IPS-11a (cell line): ENCODE measurements around the gene C4BPA.

Experiments used
- H3K4me3 ChIP-seq: one replicate; pipeline ENCODE4 v1.5.1; 2013; ENCODE audit warnings: low read depth, low read length, control low read depth

Gene C4BPA

DNA sequence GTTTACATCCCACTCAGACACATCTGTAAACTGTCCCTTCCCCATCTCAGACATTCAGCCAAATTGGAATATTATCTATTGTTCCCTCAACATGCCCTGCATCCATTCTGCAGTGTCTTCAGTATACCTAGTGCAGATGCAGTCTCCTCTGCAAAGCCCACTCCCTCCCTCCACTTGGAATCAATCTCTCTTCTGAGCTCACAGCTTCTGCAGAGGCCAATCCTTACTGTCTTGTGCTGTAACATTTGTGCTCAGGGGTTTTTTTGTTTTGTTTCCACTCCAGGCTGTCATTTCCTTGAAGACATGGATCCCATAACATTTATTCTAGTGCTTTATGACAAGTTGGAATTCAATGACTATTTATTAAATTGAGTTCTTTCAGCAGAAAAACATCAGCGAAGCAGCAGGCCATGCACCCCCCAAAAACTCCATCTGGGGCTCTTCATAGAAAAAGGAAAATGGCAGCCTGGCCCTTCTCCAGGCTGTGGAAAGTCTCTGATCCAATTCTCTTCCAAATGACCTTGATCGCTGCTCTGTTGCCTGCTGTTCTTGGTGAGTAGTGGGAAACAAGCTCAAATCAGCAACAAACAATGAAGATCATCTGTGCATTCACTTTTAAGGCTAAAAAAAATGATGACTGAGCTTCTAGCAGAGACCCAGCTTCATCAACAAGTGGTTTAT lies 8.7 kb downstream of the C4BPA start:
- H3K4me3 ChIP-seq = no peak overlapping the region

DNA sequence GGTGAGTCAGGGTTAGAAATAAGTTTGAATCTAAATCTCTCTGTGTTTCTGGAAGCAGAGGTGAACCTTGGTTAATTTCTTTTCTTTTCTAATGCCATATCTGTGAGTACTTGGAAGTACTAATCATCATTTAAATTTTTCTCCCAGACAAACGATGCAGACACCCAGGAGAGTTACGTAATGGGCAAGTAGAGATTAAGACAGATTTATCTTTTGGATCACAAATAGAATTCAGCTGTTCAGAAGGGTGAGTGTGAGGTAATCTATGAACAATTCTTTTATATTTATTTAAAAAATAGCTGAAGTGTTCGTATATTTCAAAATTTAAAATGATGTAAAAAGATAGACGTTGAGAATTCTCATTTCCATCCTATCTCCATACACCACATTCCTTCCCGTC lies 11.2 kb downstream of the C4BPA start:
- no peak overlapping the region for H3K4me3 ChIP-seq

DNA sequence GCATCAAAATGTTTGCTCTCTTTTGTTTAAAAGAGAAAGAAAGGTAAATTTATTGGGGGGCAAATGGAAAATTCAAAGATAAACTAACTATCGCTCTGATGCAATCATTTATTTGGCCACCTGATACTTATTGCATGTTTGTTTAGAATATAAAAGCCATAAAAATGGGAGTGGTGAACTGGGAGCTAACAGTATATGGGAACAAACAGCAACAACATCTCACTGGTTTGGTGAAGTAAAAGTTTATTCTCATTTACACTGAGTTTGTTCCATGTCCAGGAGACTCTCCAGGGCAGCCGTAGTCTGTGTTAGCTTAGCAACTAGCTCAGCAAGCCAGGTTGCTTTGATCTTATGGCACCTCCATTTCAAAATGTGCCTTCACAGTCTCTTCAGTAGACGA lies 20.4 kb downstream of the C4BPA start:
- no peak overlapping the region for H3K4me3 ChIP-seq

DNA sequence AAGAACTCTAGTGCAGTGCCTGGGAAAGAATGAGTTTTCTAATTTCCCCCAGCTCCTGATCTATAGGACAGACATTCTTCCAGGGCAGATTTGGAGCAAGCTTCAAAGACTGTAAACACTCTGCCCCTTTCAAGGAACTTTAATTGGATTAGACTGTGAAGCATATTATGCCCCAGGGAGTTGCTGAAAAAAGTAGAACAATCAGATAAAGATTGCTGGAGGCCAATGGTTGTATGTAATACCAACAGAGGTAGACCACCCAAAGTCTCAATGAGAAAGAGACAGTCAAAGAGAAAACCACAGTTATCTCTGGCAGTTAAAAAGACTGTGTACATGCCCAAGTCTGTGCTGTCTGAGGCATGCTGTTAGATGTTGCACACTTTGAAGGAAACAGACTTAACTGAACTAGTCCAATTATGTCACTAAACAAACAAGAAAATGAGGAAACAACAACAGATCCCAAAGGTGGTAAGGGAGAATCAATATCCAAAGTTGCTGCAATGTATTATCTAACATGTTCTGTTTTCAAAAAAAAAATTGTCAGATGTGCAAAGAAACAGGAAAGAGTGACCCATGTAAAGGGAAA lies 24.4 kb downstream of the C4BPA start:
- no peak overlapping the region for H3K4me3 ChIP-seq

DNA sequence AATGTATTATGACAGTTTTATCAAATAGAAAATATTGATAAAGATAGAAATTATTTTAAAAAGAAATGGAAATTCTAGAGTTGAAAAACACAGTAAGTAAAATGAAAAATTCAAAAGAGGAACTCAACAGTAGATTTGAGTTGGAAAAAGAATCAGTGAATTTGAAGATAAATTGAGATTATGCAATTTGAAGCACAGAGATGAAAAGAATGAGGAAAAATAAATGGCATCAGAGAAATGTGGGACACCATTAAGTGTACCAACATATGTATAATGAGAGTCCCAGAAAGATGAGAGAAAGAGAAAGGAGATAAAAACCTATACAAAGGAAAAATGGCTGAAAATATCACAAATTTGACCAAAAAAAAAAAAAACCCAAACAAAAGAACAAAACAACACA lies 25.0 kb downstream of the C4BPA start:
- no peak overlapping the region for H3K4me3 ChIP-seq

DNA sequence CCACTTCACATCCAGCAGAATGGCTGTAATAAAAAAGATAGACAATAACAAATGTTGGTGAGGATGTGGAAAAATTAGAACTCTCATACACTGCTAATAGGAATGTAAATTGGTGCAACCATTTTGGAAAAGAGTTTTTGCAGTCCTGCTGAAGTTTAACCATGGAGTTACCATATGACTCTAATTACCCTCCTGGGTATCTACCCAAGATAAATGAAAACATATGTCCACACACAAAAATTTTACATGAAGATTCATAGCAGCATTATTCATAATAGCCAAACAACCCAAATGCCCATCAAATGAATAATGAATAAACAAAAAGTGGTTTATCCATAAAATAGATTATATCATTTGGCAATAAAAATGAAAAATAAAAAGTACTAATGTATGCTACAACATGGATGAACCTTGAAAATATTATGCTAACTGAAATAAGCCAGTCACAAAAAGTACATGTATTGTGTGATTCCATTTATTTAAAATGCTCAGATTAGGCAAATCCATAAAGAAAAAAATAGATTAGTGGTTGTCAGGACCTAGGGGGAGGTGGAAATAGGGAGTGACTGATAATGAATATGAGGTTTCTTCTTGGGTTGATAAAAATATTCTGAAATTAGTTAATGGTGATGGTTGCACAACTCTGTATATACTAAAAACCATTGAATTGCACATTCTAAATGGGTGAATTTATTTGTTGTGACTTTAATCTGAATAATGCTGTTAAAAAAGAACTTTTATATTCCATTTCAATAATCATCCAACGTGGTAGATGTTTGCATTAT lies 26.4 kb downstream of the C4BPA start:
- no peak overlapping the region for H3K4me3 ChIP-seq

DNA sequence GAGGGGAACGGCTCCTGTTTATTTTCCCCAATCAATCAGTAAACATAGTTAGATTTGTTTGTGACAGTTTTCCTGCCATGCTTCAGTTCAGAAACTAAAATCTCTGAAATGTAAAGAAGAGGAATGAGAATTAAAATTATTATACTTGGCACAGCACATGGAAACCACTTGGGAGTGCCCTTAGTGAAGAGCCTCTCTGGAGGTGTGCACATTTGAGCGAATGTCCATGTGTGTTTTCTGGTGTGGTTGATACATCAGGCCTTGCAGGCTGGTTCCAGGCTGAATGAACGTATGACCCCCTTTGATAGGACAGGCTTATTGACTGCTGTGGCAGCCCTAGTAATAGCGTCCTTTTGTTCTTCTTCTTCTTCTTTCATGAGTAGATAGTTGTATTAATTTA lies 27.1 kb downstream of the C4BPA start:
- H3K4me3 ChIP-seq = no peak overlapping the region

DNA sequence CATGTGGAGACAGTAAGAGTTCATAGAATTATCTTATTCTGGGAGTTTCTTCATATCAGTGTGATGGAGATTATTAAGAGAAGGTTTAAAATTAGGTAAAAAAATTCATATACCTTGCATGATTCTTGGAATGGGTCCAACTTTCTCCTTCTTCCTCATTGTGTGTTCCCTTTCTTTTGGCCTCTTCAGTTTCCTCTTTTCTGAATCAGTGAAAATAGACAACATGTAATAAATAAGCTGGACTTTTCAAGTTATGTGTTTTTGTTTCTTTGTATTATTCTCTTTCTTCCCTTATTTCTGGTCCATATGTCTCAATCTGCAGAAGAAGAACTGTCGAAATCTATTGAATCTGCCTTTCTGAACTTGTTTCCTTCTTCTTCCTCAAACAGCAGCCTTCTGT lies 30.5 kb downstream of the C4BPA start:
- no peak overlapping the region for H3K4me3 ChIP-seq

DNA sequence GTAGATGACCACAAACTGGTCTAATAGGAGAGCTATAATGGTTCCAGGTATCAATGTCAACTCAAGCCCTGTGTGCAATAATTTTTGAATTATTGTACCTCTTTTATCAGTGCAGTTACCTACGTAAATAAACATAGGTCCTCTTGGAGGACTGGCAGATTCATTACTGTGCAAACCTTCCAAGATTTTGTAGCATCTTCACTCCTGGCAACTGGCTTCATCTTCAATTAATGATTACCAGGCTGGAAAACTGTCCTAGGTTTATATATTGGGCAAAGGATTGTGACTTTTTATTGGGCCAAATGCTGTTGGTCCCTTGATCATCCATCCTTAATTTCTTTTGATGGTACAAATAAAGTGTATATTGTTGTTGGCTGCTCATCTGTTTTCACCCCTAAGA lies 35.6 kb downstream of the C4BPA start:
- H3K4me3 ChIP-seq = no peak overlapping the region

DNA sequence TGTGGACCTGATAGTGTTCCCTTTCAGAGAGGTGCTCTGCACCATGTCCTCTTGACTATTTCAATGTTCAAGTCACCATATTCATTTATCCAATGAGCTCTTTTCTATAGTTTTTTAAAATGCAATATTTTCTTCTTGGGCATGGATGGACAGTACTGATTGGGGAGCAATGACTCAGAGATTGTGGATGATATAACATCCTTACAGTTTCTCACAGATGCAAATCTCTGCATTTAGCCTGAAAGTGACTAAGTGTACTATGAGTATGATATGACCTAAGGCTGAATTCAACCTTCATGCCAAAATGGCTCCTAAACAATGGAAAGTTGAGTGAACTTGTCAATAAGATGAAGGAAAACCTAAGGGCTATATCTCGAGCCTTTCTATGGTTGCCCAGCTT lies 36.5 kb downstream of the C4BPA start:
- no peak overlapping the region for H3K4me3 ChIP-seq

DNA sequence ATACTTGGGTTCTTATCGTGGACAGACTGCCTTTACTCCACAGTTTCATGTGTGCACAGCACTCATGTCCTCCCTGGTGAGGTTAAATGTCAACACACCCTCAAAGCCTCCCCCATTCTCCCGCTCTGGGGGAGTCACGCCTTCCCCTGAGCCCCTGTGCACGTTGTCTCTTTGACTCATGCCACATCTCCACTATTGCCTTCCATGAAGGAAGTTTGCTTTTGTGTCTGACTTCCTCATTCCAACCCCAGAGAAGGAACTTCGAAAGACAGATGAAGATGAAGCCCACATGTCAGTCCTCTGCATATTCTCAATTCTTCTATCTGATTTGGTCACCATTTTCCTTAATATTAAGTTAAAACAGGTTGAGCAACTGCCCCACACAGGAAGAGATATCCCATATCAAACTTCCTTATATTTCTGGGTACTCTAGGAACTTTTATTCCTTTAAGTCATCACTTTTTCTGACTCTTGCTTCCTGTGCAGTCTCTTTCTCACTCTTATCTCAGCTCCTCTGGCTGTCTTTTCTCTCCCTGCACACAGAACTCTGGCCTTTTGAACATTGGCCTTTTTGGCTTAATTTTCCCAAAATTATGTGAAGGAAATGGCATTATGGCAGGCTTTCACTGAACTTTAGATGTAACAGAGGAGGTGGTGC lies 41.5 kb downstream of the C4BPA start:
- H3K4me3 ChIP-seq = no peak overlapping the region

DNA sequence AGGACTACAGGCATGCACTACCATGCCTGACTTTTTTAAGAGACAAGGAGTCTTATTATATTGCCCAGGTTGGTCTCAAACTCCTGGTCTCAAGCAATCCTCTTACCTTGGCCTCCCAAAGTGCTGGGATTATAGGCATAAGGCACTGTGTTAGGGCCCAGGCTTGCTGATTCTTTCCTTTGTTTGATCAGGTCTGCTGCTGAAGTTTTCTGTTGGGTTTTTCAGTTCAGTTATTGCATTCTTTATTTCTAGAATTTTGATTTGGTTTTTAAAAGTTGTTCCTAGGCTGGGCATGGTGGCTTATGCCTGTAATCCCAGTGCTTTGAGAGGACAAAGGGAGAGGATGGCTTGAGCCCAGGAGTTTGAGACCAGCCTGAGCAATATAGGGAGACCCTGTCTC lies 47.9 kb downstream of the C4BPA start:
- H3K4me3 ChIP-seq = no peak overlapping the region

DNA sequence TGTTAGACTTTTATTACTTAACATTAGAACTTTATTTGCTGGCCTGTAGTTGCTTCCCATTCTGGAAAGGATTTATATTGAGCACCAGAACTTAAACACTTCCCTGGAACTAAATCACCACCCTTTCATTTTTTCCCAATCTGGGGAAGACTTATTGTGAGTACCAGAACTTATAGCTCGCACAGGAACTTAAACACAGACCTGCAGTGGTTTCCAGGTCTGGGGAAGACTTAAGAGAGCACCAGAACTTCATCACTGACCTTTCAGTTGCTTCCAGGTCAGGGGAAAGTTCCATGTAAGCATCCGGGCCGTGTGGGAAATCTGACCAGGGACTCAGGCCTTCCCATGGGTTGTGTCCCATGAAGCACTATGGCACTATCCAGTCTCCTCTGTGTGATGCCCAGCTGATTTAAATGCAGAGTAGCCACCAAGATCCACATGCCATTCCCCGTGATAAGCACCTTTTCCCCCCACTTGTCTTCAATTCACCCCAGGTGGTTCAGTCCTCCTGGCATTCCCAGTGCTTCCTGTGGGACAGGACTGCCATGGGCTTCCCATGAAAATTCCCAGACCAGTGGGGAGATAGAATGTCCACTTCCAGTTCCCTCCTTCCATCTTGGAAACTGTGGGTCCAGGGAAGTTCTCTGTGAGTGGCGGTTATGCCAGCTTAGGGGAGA lies 48.9 kb downstream of the C4BPA start:
- H3K4me3 ChIP-seq = no peak overlapping the region

DNA sequence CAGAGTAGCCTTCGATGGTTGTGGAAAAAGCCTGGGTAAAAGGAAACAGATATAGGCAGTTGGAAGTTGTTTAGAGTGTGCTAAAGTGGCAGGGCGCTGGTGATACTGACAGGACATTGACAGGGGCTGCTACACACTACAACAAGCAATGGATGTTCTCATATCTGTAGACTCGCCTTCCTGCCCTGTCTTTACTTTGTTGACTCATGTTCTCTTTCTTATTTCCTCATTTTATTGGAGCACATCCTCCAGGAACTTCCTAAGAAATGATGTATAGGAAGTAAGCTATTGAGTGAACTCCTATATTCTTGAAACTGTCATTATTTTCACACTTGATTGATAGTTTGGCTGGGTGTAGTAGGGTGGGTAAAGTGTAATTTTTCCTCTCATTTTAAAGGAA lies 51.0 kb downstream of the C4BPA start:
- H3K4me3 ChIP-seq = no peak overlapping the region

DNA sequence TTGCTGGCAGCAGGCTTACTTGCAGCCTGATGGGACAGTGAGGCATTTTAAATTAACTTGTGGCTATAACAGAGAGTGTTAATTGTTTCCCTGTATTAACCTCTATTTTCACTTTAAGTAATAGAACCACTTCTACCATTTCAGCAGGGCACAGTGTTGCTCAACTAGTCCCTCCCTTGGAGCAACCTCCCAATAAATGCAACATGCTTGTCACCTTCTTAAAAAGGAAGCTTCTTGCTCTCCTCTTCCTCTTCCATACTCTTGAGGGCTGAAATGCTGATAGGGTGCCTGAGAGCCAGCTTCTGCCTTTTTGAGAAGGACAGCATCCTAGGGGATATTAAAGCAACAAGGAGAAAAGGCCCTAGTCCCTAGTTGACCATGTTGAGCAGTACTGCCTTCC lies 52.1 kb downstream of the C4BPA start:
- H3K4me3 ChIP-seq = no peak overlapping the region

DNA sequence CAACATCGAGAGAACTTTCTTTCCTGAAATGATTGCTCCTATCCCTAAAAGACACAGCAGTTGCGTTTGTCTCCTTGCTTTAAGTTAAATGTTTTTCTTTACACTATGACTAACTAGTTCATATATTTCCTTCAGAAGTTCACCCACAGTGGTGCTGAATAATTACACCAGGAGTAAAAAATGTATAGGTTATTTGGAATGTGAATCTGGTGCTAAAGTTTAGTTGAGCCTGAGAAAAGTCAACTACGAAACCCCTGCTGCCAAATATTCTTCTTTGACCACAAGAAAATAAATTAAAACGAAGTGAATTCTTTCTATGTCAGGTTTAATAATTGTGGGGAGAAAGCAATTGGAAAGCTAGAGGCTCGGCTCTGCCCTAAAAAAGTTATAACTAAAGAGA lies 52.8 kb downstream of the C4BPA start:
- H3K4me3 ChIP-seq = no peak overlapping the region

DNA sequence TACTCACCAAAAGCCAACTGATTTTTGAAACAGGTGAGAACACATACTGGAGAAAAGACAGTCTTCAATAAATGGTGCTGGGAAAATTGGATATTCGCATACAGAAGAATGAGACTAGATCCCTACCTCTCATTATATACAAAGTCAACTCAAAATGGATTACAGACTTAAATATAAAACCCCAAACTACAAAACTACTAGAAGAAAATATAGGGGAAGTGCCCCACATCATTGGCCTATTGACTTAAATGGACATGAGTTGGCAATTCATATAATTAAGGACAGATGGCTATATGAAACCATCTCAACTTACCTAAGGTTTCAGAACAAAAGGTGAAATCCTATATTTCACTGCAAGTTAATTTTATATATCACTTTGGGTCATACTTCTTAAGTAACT lies 60.1 kb downstream of the C4BPA start:
- no peak overlapping the region for H3K4me3 ChIP-seq

DNA sequence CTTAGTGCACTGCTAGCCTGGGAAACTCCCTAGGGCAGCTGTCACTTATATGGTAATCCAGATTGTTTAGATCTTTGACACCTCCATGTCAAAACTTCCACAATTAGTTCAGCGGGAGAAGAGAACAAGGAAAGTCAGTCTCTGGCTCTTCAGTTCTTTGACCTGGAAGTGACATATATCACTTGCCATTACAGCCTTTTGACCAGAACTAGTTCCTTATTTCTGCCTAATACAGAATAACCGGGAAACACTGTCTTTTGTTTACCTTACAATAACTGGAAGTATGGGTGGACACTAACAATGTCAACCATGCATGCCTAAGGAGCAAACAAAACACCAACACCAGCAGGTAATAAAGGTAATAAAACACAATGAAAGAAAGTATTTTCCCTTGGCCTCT lies 68.3 kb downstream of the C4BPA start:
- H3K4me3 ChIP-seq = no peak overlapping the region

DNA sequence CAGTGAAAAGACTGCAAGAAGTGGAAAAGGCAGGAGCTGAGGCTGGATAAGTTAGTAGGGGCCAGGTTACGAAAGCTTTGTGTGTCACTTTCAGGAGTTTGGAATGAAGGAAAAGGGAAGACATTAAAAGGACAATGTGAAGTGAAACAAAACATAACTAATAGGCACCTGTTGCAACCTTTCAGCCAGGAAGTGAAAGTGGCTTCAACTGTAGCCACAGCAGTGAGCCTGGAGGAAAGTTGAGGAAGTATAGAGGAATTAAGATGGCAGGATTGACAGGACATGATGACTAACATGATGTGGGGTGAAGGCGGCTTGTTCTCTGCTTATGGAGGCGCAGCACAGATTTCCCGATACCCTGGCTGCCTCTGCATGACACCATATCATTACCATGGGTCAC lies 68.9 kb downstream of the C4BPA start:
- H3K4me3 ChIP-seq = no peak overlapping the region

DNA sequence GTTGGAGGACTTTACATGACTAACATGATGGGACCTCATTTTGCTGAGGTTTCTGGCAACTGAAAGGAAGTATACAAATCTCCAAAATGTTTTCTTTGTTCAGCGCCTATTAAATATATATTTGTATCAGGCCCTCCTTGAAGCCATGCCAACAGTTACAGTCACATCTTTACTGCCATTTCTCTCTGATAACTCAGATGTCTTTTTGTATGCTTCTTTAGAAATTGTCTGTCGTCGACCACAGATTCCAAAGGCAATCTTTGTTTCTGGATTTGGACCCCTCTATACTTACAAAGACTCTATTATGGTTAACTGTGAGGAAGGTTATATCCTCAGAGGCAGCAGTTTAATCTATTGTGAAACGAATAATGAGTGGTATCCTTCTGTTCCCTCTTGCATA lies 69.4 kb downstream of the C4BPA start:
- no peak overlapping the region for H3K4me3 ChIP-seq

DNA sequence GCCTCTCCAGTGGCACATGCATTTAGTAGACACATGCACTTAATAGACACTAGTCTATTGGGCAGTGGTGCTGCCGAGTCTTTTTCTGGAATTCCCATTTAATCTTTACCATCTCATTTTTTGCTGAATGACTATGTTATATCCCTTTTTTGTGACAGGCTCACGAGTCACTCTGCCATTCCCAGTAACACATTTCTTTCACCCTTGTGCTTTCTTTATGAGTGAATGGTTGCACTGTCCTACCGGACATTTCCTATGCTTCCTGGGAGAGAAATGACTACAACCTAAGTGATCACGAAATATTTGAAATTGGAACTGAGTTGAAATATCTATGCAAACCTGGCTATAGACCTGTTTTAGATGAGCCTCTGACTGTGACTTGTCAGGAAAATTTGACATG lies 70.9 kb downstream of the C4BPA start:
- no peak overlapping the region for H3K4me3 ChIP-seq
